NOMO-1 treated with dmso at 0.1 percent for 144 hours (cell line): ENCODE measurements around the gene FLOT2.
"Not testable (repeated sequence)": the region's sequence is repeated elsewhere in the genome, so short reads cannot be mapped to it uniquely, and the experiment has no call there.

Source experiments
- DNase-seq: peaks from one replicate; lab custom pipeline; 2025; ENCODE audit not compliant: unreplicated experiment; lab: John Stamatoyannopoulos, UW

Gene FLOT2

GRCh38 chr17:28848667-28849066, 48.9 kb downstream of the FLOT2 start:
- DNase-seq: not testable (repeated sequence)

GRCh38 chr17:28846699-28847098, 50.8 kb downstream of the FLOT2 start:
- not testable (repeated sequence) for DNase-seq

GRCh38 chr17:28846231-28846630, 51.3 kb downstream of the FLOT2 start:
- no peak for DNase-seq

- DNase-seq: no peak
Observed at GRCh38 chr17:28843816-28844148, 53.8 kb downstream of the FLOT2 start.

GRCh38 chr17:28842282-28843012, 55.1 kb downstream of the FLOT2 start, which contains the start of gene FAM222B:
Gene FAM222B, minus strand, starts transcription at chr17:28842790. Its CDS starts 76,123 bp downstream, at chr17:28766667.
- DNase-seq: peak; percentile 76

GRCh38 chr17:28841901-28842281, 55.6 kb downstream of the FLOT2 start:
- no peak for DNase-seq

- DNase-seq: no peak
Observed at GRCh38 chr17:28839221-28839620, 58.3 kb downstream of the FLOT2 start.

GRCh38 chr17:28836541-28836940, 61.0 kb downstream of the FLOT2 start:
- DNase-seq: not testable (repeated sequence)

GRCh38 chr17:28834420-28834819, 63.1 kb downstream of the FLOT2 start:
- DNase-seq: no peak
